Effector memory CD8-positive, alpha-beta T cell (primary cell): ENCODE data around the gene GPD2.

Experiments used
- ATAC-seq: fragments of 150-1000 bp; cut with Tn5 transposase; replicated peaks from 2 replicates; pipeline ENCODE4 v1.10.0; 2021; ENCODE audit warnings: mild to moderate bottlenecking, moderate library complexity
- DNase-seq, 3 experiments: peaks; one replicate each; pipeline ENCODE4 v3.0.0; 2021
- H3K27ac Mint-ChIP-seq, 2 donors: one replicate each; pipeline ENCODE4 v1.8.0; 2022; ENCODE audit warnings: mild to moderate bottlenecking in 2 of 2, mixed read lengths in 2 of 2, moderate library complexity in 2 of 2
- H3K27me3 Mint-ChIP-seq, 2 donors: one replicate each; pipeline ENCODE4 v1.8.0; 2022; ENCODE audit warnings: mixed read lengths in 2 of 2
- H3K36me3 Mint-ChIP-seq: one replicate; pipeline ENCODE4 v1.8.0; 2022; ENCODE audit warnings: mild to moderate bottlenecking, moderate library complexity, mixed read lengths; ENCODE audit not compliant: insufficient read depth
- H3K4me1 Mint-ChIP-seq, 2 donors: one replicate each; pipeline ENCODE4 v1.8.0; 2022; ENCODE audit warnings: low read depth in 2 of 2, mixed read lengths in 2 of 2
- H3K4me3 Mint-ChIP-seq, 2 donors: one replicate each; pipeline ENCODE4 v1.8.0; 2022; ENCODE audit warnings: mild to moderate bottlenecking in 2 of 2, mixed read lengths in 2 of 2, moderate library complexity in 2 of 2
- H3K9me3 Mint-ChIP-seq, 2 donors: one replicate each; pipeline ENCODE4 v1.8.0; 2022; ENCODE audit warnings: mixed read lengths in 2 of 2

The GPD2 gene

DNA sequence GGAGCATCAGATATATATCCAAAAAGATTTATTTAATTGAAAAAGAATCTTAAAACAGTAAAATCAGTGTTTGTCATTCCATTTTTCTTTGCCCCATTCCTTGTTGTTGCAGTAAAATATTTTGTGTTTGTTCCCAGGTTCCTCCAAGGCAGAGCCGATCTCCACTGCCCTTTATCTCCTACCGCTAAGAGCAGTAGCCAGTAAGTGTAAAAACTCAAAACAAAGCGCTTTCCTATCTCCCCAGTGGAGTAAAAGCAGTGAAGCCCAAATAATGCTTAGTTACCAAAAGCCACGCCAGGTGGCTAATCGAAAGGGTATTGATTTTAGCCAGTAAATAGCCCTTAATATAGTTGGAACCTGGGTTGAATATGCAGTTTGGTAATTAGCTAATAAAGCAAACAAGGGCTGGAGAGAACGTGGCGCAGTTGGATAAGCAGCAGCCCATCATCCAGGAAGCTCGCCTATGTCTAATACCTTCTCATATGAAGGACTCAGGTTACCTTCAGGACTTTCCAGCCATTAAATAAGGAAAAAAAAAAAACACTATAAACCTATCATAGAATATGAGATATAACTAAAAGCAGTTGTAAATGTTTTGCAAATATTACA, 12.4 kb upstream of the GPD2 start:
- ATAC-seq (no peak), DNase-seq (no peak)
- Mint-ChIP-seq H3K9me3 (no peaks in the 10 kb centered on the region), H3K36me3 (peaks cover 2% of the 10 kb centered on the region), H3K27me3 (peaks cover 11 to 16% of the 10 kb centered on the region in 2 donors), H3K4me3 (no peak overlapping the region), H3K27ac (no peak overlapping the region), H3K4me1 (no peaks in the 10 kb centered on the region)

DNA sequence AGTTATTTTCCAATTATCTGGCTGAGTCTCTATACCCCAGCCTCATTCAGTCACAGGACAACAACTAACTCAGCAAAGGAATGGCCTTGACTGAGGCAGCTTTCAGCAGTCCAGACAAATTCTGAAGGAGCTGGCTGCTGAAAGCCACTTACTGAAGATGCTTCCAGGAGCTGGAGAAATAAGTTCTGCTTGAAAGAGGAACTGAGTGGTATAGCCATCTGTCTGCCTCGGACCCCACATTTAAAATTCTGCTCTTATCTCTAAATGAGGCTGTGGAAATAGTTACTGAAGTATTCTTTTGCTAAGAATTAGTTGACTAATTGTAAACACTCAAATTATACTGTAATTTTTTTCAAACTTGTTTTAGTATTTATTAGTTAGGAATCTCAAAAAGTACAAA, 9.1 kb upstream of the GPD2 start:
- ATAC-seq = no peak

DNA sequence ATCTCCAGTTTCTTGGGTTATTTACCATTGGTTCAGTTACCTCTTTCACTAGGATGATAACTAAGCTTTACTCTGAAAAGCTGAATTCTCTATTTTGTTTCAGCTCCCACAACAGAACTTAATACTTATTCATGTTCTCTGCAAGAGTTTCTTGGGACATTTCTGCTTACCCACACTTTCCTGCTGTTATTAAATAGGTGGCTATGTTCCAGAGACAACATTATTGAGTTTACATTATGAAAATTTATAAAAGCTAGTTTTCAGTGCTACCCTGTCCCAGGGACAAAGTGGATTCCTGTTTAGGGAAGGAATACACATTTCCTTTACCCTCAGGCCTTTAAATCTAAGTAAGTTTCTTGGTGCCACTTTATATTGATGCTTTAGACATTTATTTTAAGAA, 7.0 kb upstream of the GPD2 start:
- Mint-ChIP-seq H3K27me3 (peaks cover 0 to 4% of the 10 kb centered on the region in 2 donors), H3K9me3 (no peaks in the 10 kb centered on the region), H3K27ac (no peak overlapping the region), H3K4me3 (no peak overlapping the region), H3K36me3 (peaks cover 2% of the 10 kb centered on the region), H3K4me1 (peaks cover 0 to 1% of the 10 kb centered on the region in 2 donors)
- DNase-seq = no peak
- ATAC-seq = no peak

More for the DNA sequence above, 9.1 kb upstream of the GPD2 start:
- peaks cover 10 to 11% of the 10 kb centered on the region in 2 donors for H3K27me3 Mint-ChIP-seq
- H3K36me3 Mint-ChIP-seq = peaks cover 2% of the 10 kb centered on the region
- H3K9me3 Mint-ChIP-seq = no peaks in the 10 kb centered on the region
- H3K4me3 Mint-ChIP-seq = no peak overlapping the region
- DNase-seq = no peak
- peaks cover 0 to 1% of the 10 kb centered on the region in 2 donors for H3K4me1 Mint-ChIP-seq
- no peak overlapping the region for H3K27ac Mint-ChIP-seq

DNA sequence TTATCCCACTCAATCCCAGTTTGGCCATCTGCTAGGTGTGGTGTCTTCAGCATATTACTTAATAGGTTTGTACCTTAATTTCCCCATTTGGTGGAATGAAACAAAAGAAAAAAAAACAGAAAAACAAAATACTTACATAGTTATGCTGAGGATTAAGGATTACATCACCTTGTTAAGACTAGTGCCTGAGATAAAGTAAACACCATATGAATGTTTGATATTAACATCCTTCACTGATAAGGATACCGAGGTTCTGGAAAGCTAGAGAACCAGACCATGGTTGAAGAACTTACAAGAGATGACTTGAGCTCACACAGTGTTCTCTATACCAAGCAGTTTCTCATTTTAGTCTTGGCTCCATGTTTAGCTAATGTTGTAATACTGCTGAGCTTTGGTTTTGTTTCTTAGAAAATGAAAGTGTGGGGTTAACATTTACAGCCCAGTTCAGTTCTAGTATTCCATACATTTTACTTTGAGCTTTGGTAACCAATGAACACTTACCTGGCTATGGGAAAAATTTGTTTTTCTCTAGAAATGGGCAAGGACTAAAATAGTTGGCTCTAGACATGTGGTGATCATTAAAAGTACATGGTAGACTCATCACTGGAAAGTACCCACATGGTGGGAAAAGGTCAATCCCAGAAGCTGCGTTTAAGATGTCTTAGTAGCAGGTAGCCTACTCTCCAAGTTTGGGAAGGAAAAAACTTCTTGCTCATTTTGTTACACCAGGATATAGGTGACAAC, 5.8 kb upstream of the GPD2 start:
- DNase-seq (no peak), ATAC-seq (no peak)
- no peak overlapping the region for H3K4me3 Mint-ChIP-seq
- H3K9me3 Mint-ChIP-seq = no peaks in the 10 kb centered on the region
- no peaks in the 10 kb centered on the region for H3K36me3 Mint-ChIP-seq
- H3K27ac Mint-ChIP-seq = no peak overlapping the region
- peaks cover 0 to 1% of the 10 kb centered on the region in 2 donors for H3K4me1 Mint-ChIP-seq
- no peaks in the 10 kb centered on the region for H3K27me3 Mint-ChIP-seq

DNA sequence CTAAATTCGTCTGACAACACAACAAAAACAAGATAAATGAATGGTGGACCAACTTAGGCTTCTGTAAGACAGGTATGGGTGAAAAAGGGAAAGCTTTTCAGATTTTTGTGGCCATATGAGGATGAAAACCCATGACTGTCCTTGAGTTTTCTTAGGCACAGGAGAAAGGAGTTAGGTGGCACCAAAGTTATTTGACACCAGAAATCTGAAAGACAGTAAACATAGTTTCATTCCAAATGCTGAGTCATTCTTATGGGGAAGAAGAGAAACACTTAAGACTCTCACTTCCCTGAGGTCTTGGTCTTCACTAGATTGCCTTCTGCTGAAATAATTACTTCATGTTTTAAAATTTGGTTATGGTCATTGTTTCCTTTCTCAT, 5.2 kb upstream of the GPD2 start:
- H3K9me3 Mint-ChIP-seq = no peaks in the 10 kb centered on the region
- H3K4me3 Mint-ChIP-seq = no peak overlapping the region
- H3K36me3 Mint-ChIP-seq = no peaks in the 10 kb centered on the region
- no peaks in the 10 kb centered on the region for H3K27me3 Mint-ChIP-seq
- ATAC-seq (no peak), DNase-seq (no peak)
- H3K27ac Mint-ChIP-seq = no peak overlapping the region
- H3K4me1 Mint-ChIP-seq = peaks cover 0 to 1% of the 10 kb centered on the region in 2 donors

DNA sequence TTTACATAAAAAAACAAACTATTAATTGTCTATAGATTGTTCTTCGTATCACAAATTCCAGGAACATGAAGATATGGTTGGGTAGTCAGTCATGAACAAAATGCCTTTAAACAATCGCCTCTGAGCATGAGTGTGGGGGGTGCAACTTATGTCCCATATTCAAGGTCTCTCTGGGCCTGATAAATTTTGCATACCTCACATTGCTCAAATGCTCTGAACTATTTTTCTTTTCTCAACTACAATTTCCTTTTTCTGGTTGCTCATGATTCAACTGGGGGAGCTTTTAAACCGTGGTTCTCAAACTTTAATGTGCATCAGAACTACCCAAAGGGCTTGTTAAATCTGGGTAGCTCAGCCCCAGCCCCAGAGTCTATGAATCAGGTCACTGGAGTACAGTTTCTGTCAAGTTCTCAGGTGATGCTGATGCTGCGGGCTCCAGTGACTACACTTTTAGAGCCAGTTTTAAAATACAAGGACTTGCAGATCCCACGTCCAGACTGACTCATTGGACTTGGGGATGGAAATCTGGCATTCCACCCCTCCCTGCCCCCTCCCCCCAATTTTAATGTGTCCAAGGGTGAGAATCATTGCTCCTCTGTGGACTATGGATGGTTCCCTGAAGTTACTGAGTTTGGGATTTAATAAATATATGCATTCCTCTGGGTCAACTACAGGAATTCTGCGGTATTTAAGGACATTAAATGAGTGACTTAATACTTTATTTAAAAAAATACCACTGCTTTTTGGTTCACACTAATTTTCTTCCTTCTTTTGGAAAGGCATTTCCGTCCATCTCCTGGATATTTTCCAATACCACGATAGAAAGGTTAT, 1.5 kb upstream of the GPD2 start:
- Mint-ChIP-seq H3K4me1 (peaks cover 21 to 27% of the 10 kb centered on the region in 2 donors), H3K36me3 (peaks cover 4% of the 10 kb centered on the region)

DNA sequence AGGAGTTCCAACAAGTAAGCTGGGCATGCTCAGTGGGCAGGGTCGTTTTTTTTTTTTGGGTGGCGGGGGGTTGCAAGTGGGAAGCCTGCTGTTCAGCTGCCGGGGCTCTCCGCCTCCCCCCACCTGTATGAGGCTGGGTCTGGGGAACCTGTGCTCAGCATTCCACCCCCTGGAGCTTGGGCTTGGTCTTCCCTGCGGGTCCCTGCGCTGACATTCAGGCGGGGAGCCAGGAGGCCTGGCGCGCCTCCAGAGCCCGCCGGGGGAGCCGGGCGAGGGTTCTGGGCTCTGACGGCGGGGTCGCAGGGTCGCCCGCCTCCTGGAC, 822 bp upstream of the GPD2 start:
- Mint-ChIP-seq H3K27ac (peak overlapping the region; percentile 95 to 98), H3K27me3 (no peaks in the 10 kb centered on the region)

More for the DNA sequence above, 1.5 kb upstream of the GPD2 start:
- Mint-ChIP-seq H3K27ac (peak overlapping the region; percentile 7 to 98), H3K27me3 (no peaks in the 10 kb centered on the region), H3K9me3 (no peaks in the 10 kb centered on the region), H3K4me3 (peak overlapping the region; percentile 93 to 95)
- ATAC-seq = peak; percentile 28
- DNase-seq = peak in 1 of 3 experiments; percentile 6

DNA sequence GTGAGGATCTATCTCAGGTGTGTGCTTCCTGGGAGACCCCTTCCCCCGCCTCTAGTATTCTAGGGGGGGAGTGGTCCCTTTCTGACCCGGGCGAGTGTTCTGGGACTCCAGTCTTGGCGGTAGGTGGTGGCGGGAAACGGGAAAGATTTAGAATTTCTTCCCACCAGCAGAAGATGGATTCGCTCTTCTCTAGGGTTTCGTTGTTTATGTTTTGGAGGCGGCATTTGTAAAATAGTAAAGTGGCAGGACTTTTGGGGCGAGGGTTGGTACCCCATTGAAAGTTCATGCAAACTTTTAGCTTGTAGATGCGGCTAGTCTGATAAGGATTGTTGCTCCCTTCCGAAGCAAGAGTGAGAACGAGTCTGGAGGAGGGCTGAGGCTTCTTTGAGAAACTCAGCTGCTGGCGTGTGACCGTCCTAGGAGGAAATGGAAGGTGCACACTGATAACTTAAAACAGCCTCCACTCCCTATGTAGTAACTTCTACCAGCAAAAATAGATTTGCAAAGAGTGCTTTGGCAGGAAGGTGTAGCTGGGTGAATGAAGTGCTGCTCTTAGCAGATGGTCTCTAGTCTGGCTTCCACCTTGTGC, 412 bp downstream of the GPD2 start:
- Mint-ChIP-seq H3K27me3 (no peaks in the 10 kb centered on the region), H3K27ac (peak overlapping the region; percentile 95 to 98), H3K4me3 (peak overlapping the region; percentile 93 to 95), H3K36me3 (peaks cover 4% of the 10 kb centered on the region), H3K9me3 (no peaks in the 10 kb centered on the region), H3K4me1 (peaks cover 25 to 39% of the 10 kb centered on the region in 2 donors)
- DNase-seq (peak in 1 of 3 experiments; percentile 21), ATAC-seq (peak; percentile 40)

More for the DNA sequence above, 822 bp upstream of the GPD2 start:
- H3K4me1 Mint-ChIP-seq = peaks cover 25 to 32% of the 10 kb centered on the region in 2 donors
- H3K36me3 Mint-ChIP-seq = peaks cover 4% of the 10 kb centered on the region
- no peak for ATAC-seq
- peak overlapping the region; percentile 93 to 95 for H3K4me3 Mint-ChIP-seq
- DNase-seq = peak in 1 of 3 experiments; percentile 3
- no peaks in the 10 kb centered on the region for H3K9me3 Mint-ChIP-seq

DNA sequence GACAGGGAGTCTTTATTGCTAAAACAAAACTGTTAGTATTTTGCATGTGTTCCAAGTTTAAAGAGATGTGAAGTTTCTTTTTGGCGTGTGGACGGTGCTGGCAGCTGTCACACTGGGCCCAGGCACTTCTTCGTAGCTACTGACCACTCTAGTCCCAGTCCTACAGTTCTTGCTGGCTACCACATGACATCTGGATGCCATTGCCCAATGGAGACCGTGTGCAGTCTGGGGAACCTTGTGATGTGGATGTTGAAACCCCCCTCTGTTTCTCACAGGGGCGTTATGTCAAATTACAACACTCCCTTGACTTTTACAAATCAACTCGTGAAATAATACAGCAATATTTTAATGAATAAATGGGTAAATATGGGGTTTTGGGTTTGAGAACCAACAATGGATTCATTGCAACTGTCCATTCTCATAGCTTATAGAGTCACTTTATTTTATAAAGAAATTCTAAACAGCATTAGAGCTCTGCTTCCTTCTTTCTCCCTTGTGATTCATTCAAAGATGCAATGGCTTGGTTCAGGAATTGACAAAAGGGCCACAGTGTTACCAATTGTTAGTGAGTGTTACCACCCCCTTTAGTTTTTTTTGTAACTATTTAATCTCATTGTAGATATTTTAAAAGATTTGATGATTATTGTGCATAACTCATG, 1.2 kb downstream of the GPD2 start:
- Mint-ChIP-seq H3K4me1 (peaks cover 25 to 39% of the 10 kb centered on the region in 2 donors), H3K36me3 (peaks cover 4% of the 10 kb centered on the region), H3K9me3 (no peaks in the 10 kb centered on the region), H3K4me3 (peak overlapping the region; percentile 93 to 95), H3K27me3 (no peaks in the 10 kb centered on the region), H3K27ac (peak overlapping the region; percentile 95 to 98)
- DNase-seq (no peak), ATAC-seq (no peak)

DNA sequence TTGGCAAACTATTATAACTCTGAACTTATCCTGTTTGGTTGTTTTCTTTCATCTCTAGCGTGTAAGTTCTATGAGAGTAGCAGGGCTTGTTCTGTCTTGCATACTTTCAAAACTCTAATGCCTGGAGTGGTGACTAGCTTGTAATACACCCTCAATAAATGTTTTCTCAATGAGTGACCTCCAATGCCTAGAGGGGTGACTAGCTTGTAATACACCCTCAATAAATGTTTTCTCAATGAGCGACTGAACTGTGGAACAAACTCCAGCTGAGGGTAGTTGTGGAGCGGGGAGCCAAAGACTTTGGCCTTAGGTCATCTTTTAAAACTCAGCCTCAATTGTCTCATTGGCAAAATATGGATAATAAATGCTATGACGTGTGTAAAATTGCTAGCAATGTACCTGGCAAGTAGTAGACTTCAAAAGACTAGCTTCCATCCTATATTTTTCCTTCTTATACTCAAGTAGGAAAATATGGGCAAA, 1.8 kb downstream of the GPD2 start:
- peak overlapping the region; percentile 93 to 95 for H3K4me3 Mint-ChIP-seq
- H3K27ac Mint-ChIP-seq = peak overlapping the region; percentile 95 to 98
- peaks cover 25 to 39% of the 10 kb centered on the region in 2 donors for H3K4me1 Mint-ChIP-seq
- no peak for DNase-seq
- H3K9me3 Mint-ChIP-seq = no peaks in the 10 kb centered on the region
- ATAC-seq = no peak
- no peaks in the 10 kb centered on the region for H3K27me3 Mint-ChIP-seq
- peaks cover 4% of the 10 kb centered on the region for H3K36me3 Mint-ChIP-seq

DNA sequence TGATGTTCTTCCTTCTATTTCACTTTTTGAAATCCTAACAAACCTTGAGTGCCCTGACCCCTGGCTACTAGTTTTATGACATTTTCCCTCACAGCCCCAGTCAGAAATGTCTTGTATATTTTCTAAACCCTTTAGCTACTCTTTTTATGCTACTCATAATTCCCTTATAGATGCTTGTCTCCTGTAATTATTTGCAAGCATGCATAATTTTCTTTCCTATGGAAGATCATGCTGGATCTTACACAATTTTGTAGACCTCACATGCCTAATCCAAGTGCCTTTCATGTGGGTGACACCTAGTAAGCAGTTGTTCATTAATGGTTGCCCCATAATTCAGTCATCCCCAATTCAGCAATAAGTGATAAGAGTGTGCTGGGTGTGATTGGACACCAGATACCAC, 6.9 kb downstream of the GPD2 start:
- DNase-seq (no peak), ATAC-seq (no peak)
- Mint-ChIP-seq H3K9me3 (no peaks in the 10 kb centered on the region), H3K4me3 (no peak overlapping the region), H3K27ac (no peak overlapping the region), H3K36me3 (peaks cover 3% of the 10 kb centered on the region), H3K27me3 (no peaks in the 10 kb centered on the region), H3K4me1 (peaks cover 15 to 36% of the 10 kb centered on the region in 2 donors)

DNA sequence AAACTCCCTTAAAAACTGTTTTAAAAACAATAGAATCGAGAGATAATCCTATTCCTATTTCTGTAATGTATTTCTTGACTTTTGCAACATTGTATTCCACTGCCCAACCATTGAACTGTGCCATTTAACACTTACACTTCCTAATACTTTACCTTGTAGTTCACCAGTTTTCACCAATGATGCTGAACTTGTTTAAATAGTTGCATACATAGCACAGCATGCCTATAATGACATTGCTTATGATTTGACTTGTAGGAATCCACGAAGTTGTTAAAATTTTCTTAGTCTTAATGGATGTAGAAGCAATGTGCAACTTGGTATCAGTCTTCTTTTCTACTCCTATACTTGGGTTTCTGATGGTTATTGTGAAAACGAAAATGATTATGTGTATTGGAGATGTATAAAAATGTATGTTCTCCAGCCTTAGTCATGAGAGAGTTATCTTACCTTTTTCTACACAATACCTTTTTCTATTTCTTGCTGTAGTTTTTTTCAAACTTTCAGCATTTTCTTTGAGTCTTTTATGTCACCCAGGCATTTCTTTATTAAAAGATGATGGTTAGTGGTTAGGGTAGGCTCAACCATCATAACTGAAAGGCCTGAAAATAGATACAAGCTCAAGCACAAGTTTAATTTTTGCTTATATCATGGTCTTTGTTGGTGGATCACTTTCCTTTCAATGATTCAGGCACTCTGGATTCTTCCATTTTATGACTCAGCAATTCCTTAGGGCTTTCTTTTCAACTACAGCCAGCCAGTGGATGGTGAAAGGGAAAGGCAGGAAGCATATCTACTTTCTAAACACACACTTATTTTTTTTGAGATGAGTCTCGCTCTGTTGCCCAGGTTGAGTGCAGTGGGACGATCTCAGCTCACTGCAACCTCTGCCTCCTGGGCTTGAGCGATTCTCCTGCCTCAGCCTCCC, 9.4 kb downstream of the GPD2 start:
- ATAC-seq (no peak), DNase-seq (no peak)
- Mint-ChIP-seq H3K4me3 (no peak overlapping the region), H3K27ac (peak overlapping the region in 1 of 2 donors; percentile 35), H3K27me3 (no peaks in the 10 kb centered on the region), H3K9me3 (no peaks in the 10 kb centered on the region), H3K36me3 (peaks cover 4% of the 10 kb centered on the region), H3K4me1 (peaks cover 16 to 29% of the 10 kb centered on the region in 2 donors)
